Right atrium auricular region (tissue), 2 donors: ENCODE results near the gene PHTF1. TPM values are rescaled to one million over a fixed set of nuclear protein-coding genes. Genes with fewer than 3 reads are reported as not detected.

ENCODE experiments used
- DNase-seq: peaks from one replicate; pipeline ENCODE4 v3.0.0-alpha.2; 2019; ENCODE audit warnings: low spot score
- H3K27ac ChIP-seq, 2 donors: fragments of 200-600 bp; sonication (generic); 1 replicate in 1 of 2; 2 replicates in 1 of 2; pipeline ENCODE4 v1.5.1; 2016 to 2019
- H3K27me3 ChIP-seq, 2 donors: fragments of 200-600 bp; sonication (generic); one replicate each; pipeline versions ENCODE4 v1.5.1 to v1.6.0; 2017 to 2019
- H3K36me3 ChIP-seq: fragments of 200-600 bp; sonication (generic); one replicate; pipeline ENCODE4 v1.5.1; 2016
- H3K4me1 ChIP-seq, 2 donors: fragments of 200-600 bp; sonication (generic); one replicate each; pipeline versions ENCODE4 v1.5.1 to v1.6.0; 2017 to 2019
- H3K4me3 ChIP-seq, 2 donors: fragments of 200-600 bp; sonication (generic); 1 replicate in 1 of 2; 2 replicates in 1 of 2; pipeline ENCODE4 v1.5.1; 2017 to 2019; ENCODE audit warnings: mild to moderate bottlenecking in 1 of 2, moderate library complexity in 1 of 2
- H3K9me3 ChIP-seq, 2 donors: fragments of 200-600 bp; sonication (generic); one replicate each; pipeline ENCODE4 v1.5.1; 2019
- CTCF ChIP-seq, 2 donors: fragments of 200-600 bp; sonication (generic); IDR thresholded peaks; one replicate each; pipeline ENCODE4 v1.5.1; 2019; ENCODE audit warnings: antibody characterized with exemption in 2 of 2
- total RNA-seq, 2 donors: library from RNA; depleted of rRNA; stranded (reverse); fragments of >200 nt; gene quantifications; one replicate each; pipeline ENCODE4 v1.1.0, GENCODE V29; 2016

Gene PHTF1
- total RNA-seq, 2 donors from 2014 or later, result 8.6 to 12.4 TPM

- Histone ChIP-seq H3K27me3 (no peaks in the 10 kb centered on the region), H3K9me3 (no peaks in the 10 kb centered on the region), H3K4me1 (no peaks in the 10 kb centered on the region), H3K36me3 (peaks cover 28% of the 10 kb centered on the region), H3K4me3 (no peak overlapping the region), H3K27ac (no peak overlapping the region)
- DNase-seq, result no peak
- no peak for TF ChIP-seq CTCF (IDR thresholded peaks at IDR 0.05)
Observed at GRCh38 chr1:113770031-113770430, 10.7 kb upstream of the PHTF1 start.

- DNase-seq, result no peak
- no peaks in the 10 kb centered on the region for H3K4me1 ChIP-seq
- TF ChIP-seq CTCF (IDR thresholded peaks at IDR 0.05), result no peak
- no peaks in the 10 kb centered on the region for H3K9me3 ChIP-seq
- H3K4me3 ChIP-seq, result no peak overlapping the region
- no peak overlapping the region for H3K27ac ChIP-seq
- no peaks in the 10 kb centered on the region for H3K27me3 ChIP-seq
- peaks cover 27% of the 10 kb centered on the region for H3K36me3 ChIP-seq
Observed at GRCh38 chr1:113769601-113769970, 10.3 kb upstream of the PHTF1 start.

GRCh38 chr1:113768916-113769600 lies 9.8 kb upstream of the PHTF1 start:
- Histone ChIP-seq H3K4me3 (no peak overlapping the region), H3K36me3 (peaks cover 24% of the 10 kb centered on the region), H3K27ac (no peak overlapping the region), H3K9me3 (no peaks in the 10 kb centered on the region), H3K4me1 (no peaks in the 10 kb centered on the region), H3K27me3 (no peaks in the 10 kb centered on the region)
- no peak for TF ChIP-seq CTCF (IDR thresholded peaks at IDR 0.05)
- no peak for DNase-seq

- no peak overlapping the region for H3K27ac ChIP-seq
- H3K4me3 ChIP-seq, result no peak overlapping the region
- H3K27me3 ChIP-seq, result no peaks in the 10 kb centered on the region
- H3K4me1 ChIP-seq, result no peaks in the 10 kb centered on the region
- TF ChIP-seq CTCF (IDR thresholded peaks at IDR 0.05), result no peak
- H3K9me3 ChIP-seq, result no peaks in the 10 kb centered on the region
- peaks cover 24% of the 10 kb centered on the region for H3K36me3 ChIP-seq
- DNase-seq, result no peak
Observed at GRCh38 chr1:113765306-113766230, 6.3 kb upstream of the PHTF1 start.

- no peaks in the 10 kb centered on the region for H3K4me1 ChIP-seq
Observed at GRCh38 chr1:113763661-113764060, 4.4 kb upstream of the PHTF1 start.

More at GRCh38 chr1:113763661-113764060, 4.4 kb upstream of the PHTF1 start:
- H3K27me3 ChIP-seq, result no peaks in the 10 kb centered on the region
- no peaks in the 10 kb centered on the region for H3K9me3 ChIP-seq
- H3K36me3 ChIP-seq, result peaks cover 24% of the 10 kb centered on the region
- no peak overlapping the region for H3K4me3 ChIP-seq
- no peak overlapping the region for H3K27ac ChIP-seq
- no peak for TF ChIP-seq CTCF (IDR thresholded peaks at IDR 0.05)
- no peak for DNase-seq
